Activated naive CD8-positive, alpha-beta T cell treated with anti-CD3 and anti-CD28 coated beads for 36 hours (primary cell): ENCODE results near the gene MICAL3. TPM values are rescaled to one million over a fixed set of nuclear protein-coding genes. Genes with fewer than 3 reads are reported as not detected.

ENCODE experiments used
- DNase-seq: peaks from one replicate; pipeline ENCODE4 v3.0.0; 2021
- H3K27ac Mint-ChIP-seq: one replicate; pipeline ENCODE4 v1.8.0; 2022; ENCODE audit warnings: mild to moderate bottlenecking, moderate library complexity, mixed read lengths
- H3K27me3 Mint-ChIP-seq: one replicate; pipeline ENCODE4 v1.8.0; 2022; ENCODE audit warnings: mild to moderate bottlenecking, mixed read lengths
- H3K36me3 Mint-ChIP-seq: one replicate; pipeline ENCODE4 v1.8.0; 2021; ENCODE audit warnings: mild to moderate bottlenecking, mixed read lengths
- H3K4me1 Mint-ChIP-seq: one replicate; pipeline ENCODE4 v1.8.0; 2021; ENCODE audit warnings: mixed read lengths
- H3K4me3 Mint-ChIP-seq: one replicate; pipeline ENCODE4 v1.8.0; 2022; ENCODE audit warnings: mild to moderate bottlenecking, moderate library complexity, mixed read lengths
- H3K9me3 Mint-ChIP-seq: one replicate; pipeline ENCODE4 v1.8.0; 2022; ENCODE audit warnings: mixed read lengths
- total RNA-seq, 2 experiments: library from RNA; stranded (reverse); gene quantifications; one replicate each; pipeline ENCODE4 v1.2.3, GENCODE V29; 2021

Gene MICAL3
- total RNA-seq, 2 experiments from 2014 or later = 36.6 to 41.3 TPM

GRCh38 chr22:17866127-17866526 lies 158.2 kb downstream of the MICAL3 start:
- no peak for DNase-seq
- no peak overlapping the region for H3K4me3 Mint-ChIP-seq
- no peaks in the 10 kb centered on the region for H3K9me3 Mint-ChIP-seq
- peaks cover 6% of the 10 kb centered on the region for H3K36me3 Mint-ChIP-seq
- peaks cover 2% of the 10 kb centered on the region for H3K4me1 Mint-ChIP-seq
- H3K27ac Mint-ChIP-seq = no peak overlapping the region
- H3K27me3 Mint-ChIP-seq = no peaks in the 10 kb centered on the region

- Mint-ChIP-seq H3K27me3 (no peaks in the 10 kb centered on the region), H3K27ac (peak overlapping the region; percentile 49), H3K4me3 (no peak overlapping the region), H3K9me3 (no peaks in the 10 kb centered on the region), H3K36me3 (peaks cover 6% of the 10 kb centered on the region), H3K4me1 (peaks cover 2% of the 10 kb centered on the region)
- no peak for DNase-seq
Measured at GRCh38 chr22:17865183-17866055, 158.9 kb downstream of the MICAL3 start.

- Mint-ChIP-seq H3K27ac (no peak overlapping the region), H3K36me3 (peaks cover 6% of the 10 kb centered on the region), H3K4me1 (peaks cover 2% of the 10 kb centered on the region), H3K9me3 (no peaks in the 10 kb centered on the region), H3K4me3 (no peak overlapping the region), H3K27me3 (no peaks in the 10 kb centered on the region)
- no peak for DNase-seq
Measured at GRCh38 chr22:17864398-17865182, 159.8 kb downstream of the MICAL3 start.

- Mint-ChIP-seq H3K4me3 (no peak overlapping the region), H3K9me3 (no peaks in the 10 kb centered on the region), H3K27ac (no peak overlapping the region), H3K36me3 (peaks cover 2% of the 10 kb centered on the region), H3K4me1 (peaks cover 2% of the 10 kb centered on the region), H3K27me3 (no peaks in the 10 kb centered on the region)
- DNase-seq = no peak
Measured at GRCh38 chr22:17862646-17863181, 161.6 kb downstream of the MICAL3 start.

GRCh38 chr22:17861909-17862308 lies 162.5 kb downstream of the MICAL3 start:
- H3K4me1 Mint-ChIP-seq = peaks cover 2% of the 10 kb centered on the region
- H3K4me3 Mint-ChIP-seq = no peak overlapping the region
- no peaks in the 10 kb centered on the region for H3K27me3 Mint-ChIP-seq
- H3K9me3 Mint-ChIP-seq = no peaks in the 10 kb centered on the region
- peaks cover 2% of the 10 kb centered on the region for H3K36me3 Mint-ChIP-seq
- H3K27ac Mint-ChIP-seq = no peak overlapping the region
- no peak for DNase-seq

GRCh38 chr22:17860220-17860965 lies 164.0 kb downstream of the MICAL3 start:
- DNase-seq = no peak
- Mint-ChIP-seq H3K4me3 (no peak overlapping the region), H3K9me3 (no peaks in the 10 kb centered on the region), H3K36me3 (peaks cover 2% of the 10 kb centered on the region), H3K4me1 (peaks cover 2% of the 10 kb centered on the region), H3K27ac (no peak overlapping the region), H3K27me3 (no peaks in the 10 kb centered on the region)

GRCh38 chr22:17858033-17858432 lies 166.3 kb downstream of the MICAL3 start:
- Mint-ChIP-seq H3K36me3 (no peaks in the 10 kb centered on the region), H3K27me3 (no peaks in the 10 kb centered on the region), H3K4me1 (peaks cover 4% of the 10 kb centered on the region), H3K4me3 (no peak overlapping the region), H3K27ac (no peak overlapping the region), H3K9me3 (no peaks in the 10 kb centered on the region)
- DNase-seq = no peak

- no peaks in the 10 kb centered on the region for H3K36me3 Mint-ChIP-seq
Measured at GRCh38 chr22:17855572-17856290, 168.6 kb downstream of the MICAL3 start.

GRCh38 chr22:17853073-17853472 lies 171.3 kb downstream of the MICAL3 start:
- Mint-ChIP-seq H3K36me3 (no peaks in the 10 kb centered on the region), H3K9me3 (no peaks in the 10 kb centered on the region), H3K27me3 (no peaks in the 10 kb centered on the region), H3K27ac (no peak overlapping the region), H3K4me1 (peaks cover 2% of the 10 kb centered on the region), H3K4me3 (no peak overlapping the region)
- no peak for DNase-seq

More at GRCh38 chr22:17855572-17856290, 168.6 kb downstream of the MICAL3 start:
- no peak for DNase-seq
- peaks cover 2% of the 10 kb centered on the region for H3K4me1 Mint-ChIP-seq
- H3K27me3 Mint-ChIP-seq = no peaks in the 10 kb centered on the region
- H3K27ac Mint-ChIP-seq = no peak overlapping the region
- H3K9me3 Mint-ChIP-seq = no peaks in the 10 kb centered on the region
- H3K4me3 Mint-ChIP-seq = no peak overlapping the region

GRCh38 chr22:17851759-17852158 lies 172.6 kb downstream of the MICAL3 start:
- no peak for DNase-seq
- H3K27ac Mint-ChIP-seq = no peak overlapping the region
- no peak overlapping the region for H3K4me3 Mint-ChIP-seq
- no peaks in the 10 kb centered on the region for H3K27me3 Mint-ChIP-seq
- peaks cover 3% of the 10 kb centered on the region for H3K4me1 Mint-ChIP-seq
- H3K9me3 Mint-ChIP-seq = no peaks in the 10 kb centered on the region
- no peaks in the 10 kb centered on the region for H3K36me3 Mint-ChIP-seq

GRCh38 chr22:17847360-17848078 lies 176.8 kb downstream of the MICAL3 start:
- Mint-ChIP-seq H3K9me3 (no peaks in the 10 kb centered on the region), H3K36me3 (peaks cover 5% of the 10 kb centered on the region), H3K27me3 (no peaks in the 10 kb centered on the region), H3K4me3 (no peak overlapping the region), H3K4me1 (peaks cover 3% of the 10 kb centered on the region), H3K27ac (no peak overlapping the region)
- no peak for DNase-seq

- Mint-ChIP-seq H3K9me3 (no peaks in the 10 kb centered on the region), H3K4me3 (no peak overlapping the region), H3K27me3 (no peaks in the 10 kb centered on the region), H3K36me3 (peaks cover 7% of the 10 kb centered on the region), H3K4me1 (peaks cover 3% of the 10 kb centered on the region), H3K27ac (no peak overlapping the region)
- DNase-seq = no peak
Measured at GRCh38 chr22:17846326-17846992, 177.9 kb downstream of the MICAL3 start.

GRCh38 chr22:17845790-17846189 lies 178.6 kb downstream of the MICAL3 start:
- Mint-ChIP-seq H3K4me3 (no peak overlapping the region), H3K27me3 (no peaks in the 10 kb centered on the region), H3K36me3 (peaks cover 11% of the 10 kb centered on the region), H3K27ac (no peak overlapping the region), H3K9me3 (no peaks in the 10 kb centered on the region), H3K4me1 (peaks cover 3% of the 10 kb centered on the region)
- DNase-seq = no peak
